PFSK-1 (cell line): ENCODE measurements around the gene OR3A2.

Experiments used
- FOXP2 ChIP-seq: optimal IDR thresholded peaks from 2 replicates; pipeline ENCODE3; 2011; ENCODE audit warnings: borderline replicate concordance, control low read depth, inconsistent platforms; ENCODE audit not compliant: insufficient read depth; ENCODE audit errors: extremely low read length, extremely low read depth
- POLR2AphosphoS5 ChIP-seq: IDR thresholded peaks from 2 replicates; pipeline ENCODE4 v1.6.1; 2012; ENCODE audit warnings: low read depth, mild to moderate bottlenecking, control low read depth, low read length, moderate library complexity
- REST ChIP-seq, 2 experiments: IDR thresholded peaks; 2 replicates each; pipeline versions ENCODE4 v1.6.1 to v1.8.0; 2011 to 2012; ENCODE audit warnings: low read depth in 2 of 2, low read length in 2 of 2, control low read depth in 1 of 2, inconsistent platforms in 1 of 2, mild to moderate bottlenecking in 1 of 2, moderate library complexity in 1 of 2; ENCODE audit not compliant: insufficient read depth in 1 of 2
- SIN3A ChIP-seq: IDR thresholded peaks from 2 replicates; pipeline ENCODE4 v1.6.1; 2012; ENCODE audit warnings: mild to moderate bottlenecking, low read length, moderate library complexity, borderline replicate concordance; ENCODE audit not compliant: insufficient read depth
- TAF1 ChIP-seq: IDR thresholded peaks from 2 replicates; pipeline ENCODE4 v1.6.1; 2012; ENCODE audit warnings: low read length, control low read depth, borderline replicate concordance; ENCODE audit not compliant: insufficient read depth

- no peak for TF ChIP-seq SIN3A
- no peak for TF ChIP-seq POLR2AphosphoS5
- TF ChIP-seq REST (IDR thresholded peaks at IDR 0.05; ENCODE audit: insufficient read depth in 1 of 2, low read depth in 2 of 2, low read length in 2 of 2), result no peak
- TF ChIP-seq TAF1, result no peak
- no peak for TF ChIP-seq FOXP2
Measured at GRCh38 chr17:3298260-3298659, 87.8 kb downstream of the OR3A2 start, which contains the start of gene OR3A1.
